Neural crest cell (in vitro differentiated cells): ENCODE measurements around the gene TSC22D1. TPM values are rescaled to one million over a fixed set of nuclear protein-coding genes. Genes with fewer than 3 reads are reported as not detected.

Experiments used
- DNase-seq: peaks from one replicate; pipeline ENCODE4 v3.0.0; 2021; ENCODE audit warnings: low read depth, mixed read lengths, low spot score
- H3K27ac Mint-ChIP-seq: one replicate; pipeline ENCODE4 v1.8.0; 2021; ENCODE audit warnings: mild to moderate bottlenecking, mixed read lengths; ENCODE audit not compliant: unreplicated experiment
- H3K27me3 Mint-ChIP-seq: 2 replicates; pipeline ENCODE4 v1.8.0; 2021; ENCODE audit warnings: low read depth, mild to moderate bottlenecking, mixed read lengths
- H3K36me3 Mint-ChIP-seq: 2 replicates; pipeline ENCODE4 v1.8.0; 2021; ENCODE audit warnings: low read depth, mild to moderate bottlenecking, mixed read lengths
- H3K4me1 Mint-ChIP-seq: 2 replicates; pipeline ENCODE4 v1.8.0; 2021; ENCODE audit warnings: mixed read lengths
- H3K4me3 Mint-ChIP-seq: one replicate; pipeline ENCODE4 v1.8.0; 2021; ENCODE audit warnings: mild to moderate bottlenecking, mixed read lengths
- H3K9me3 Mint-ChIP-seq: 2 replicates; pipeline ENCODE4 v1.8.0; 2021; ENCODE audit warnings: mixed read lengths
- total RNA-seq: library from RNA; stranded (reverse); gene quantifications from 2 replicates; pipeline ENCODE4 v1.2.1, GENCODE V29; 2021
- TF ChIP-seq, protein P1 (sequence below): fragments of 200-600 bp; sonication (generic); conservative IDR thresholded peaks from 2 replicates; pipeline ENCODE4 v1.5.0; 2021; ENCODE audit warnings: antibody characterized with exemption, mild to moderate bottlenecking

The TSC22D1 gene
- total RNA-seq, 1 donor from 2014 or later, result 119 TPM

DNA sequence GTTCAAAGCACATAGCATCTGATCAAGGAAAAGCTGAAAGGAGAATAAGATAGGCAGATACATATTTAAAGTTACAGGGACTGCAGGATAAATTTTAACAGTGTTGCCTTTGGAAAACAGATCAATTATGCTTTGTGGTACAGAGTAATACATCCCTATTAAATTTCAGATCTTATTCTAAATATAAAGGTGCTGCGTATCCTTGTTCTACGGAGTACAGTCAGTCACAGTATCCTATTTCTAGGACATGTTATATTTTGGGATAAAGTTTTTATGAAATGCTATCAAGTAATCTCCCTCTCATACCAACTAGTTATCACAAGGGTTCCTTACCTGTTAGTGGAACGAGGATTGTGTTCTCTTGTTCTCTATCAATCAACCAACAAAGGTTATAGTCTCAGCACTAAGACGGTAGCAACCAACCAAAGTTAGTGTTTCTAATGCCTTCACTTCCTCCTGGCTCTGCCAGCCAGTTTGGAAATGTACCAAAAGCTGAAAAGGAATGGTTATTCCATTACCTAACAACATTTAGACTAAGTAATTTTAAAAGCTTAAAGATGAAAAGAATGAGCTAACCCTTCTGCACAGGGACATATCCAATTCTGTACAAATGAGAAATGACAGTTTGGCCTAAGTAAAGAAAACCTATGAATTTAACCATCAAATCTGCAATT is 35.2 kb downstream of the TSC22D1 start:
- H3K4me3 Mint-ChIP-seq, result no peak overlapping the region
- no peak for DNase-seq
- no peaks in the 10 kb centered on the region for H3K4me1 Mint-ChIP-seq
- TF ChIP-seq, protein P1, sequence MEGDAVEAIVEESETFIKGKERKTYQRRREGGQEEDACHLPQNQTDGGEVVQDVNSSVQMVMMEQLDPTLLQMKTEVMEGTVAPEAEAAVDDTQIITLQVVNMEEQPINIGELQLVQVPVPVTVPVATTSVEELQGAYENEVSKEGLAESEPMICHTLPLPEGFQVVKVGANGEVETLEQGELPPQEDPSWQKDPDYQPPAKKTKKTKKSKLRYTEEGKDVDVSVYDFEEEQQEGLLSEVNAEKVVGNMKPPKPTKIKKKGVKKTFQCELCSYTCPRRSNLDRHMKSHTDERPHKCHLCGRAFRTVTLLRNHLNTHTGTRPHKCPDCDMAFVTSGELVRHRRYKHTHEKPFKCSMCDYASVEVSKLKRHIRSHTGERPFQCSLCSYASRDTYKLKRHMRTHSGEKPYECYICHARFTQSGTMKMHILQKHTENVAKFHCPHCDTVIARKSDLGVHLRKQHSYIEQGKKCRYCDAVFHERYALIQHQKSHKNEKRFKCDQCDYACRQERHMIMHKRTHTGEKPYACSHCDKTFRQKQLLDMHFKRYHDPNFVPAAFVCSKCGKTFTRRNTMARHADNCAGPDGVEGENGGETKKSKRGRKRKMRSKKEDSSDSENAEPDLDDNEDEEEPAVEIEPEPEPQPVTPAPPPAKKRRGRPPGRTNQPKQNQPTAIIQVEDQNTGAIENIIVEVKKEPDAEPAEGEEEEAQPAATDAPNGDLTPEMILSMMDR, result no peak
- H3K27ac Mint-ChIP-seq, result peak overlapping the region; percentile 27
- no peaks in the 10 kb centered on the region for H3K9me3 Mint-ChIP-seq
- no peaks in the 10 kb centered on the region for H3K36me3 Mint-ChIP-seq
- H3K27me3 Mint-ChIP-seq, result no peaks in the 10 kb centered on the region

DNA sequence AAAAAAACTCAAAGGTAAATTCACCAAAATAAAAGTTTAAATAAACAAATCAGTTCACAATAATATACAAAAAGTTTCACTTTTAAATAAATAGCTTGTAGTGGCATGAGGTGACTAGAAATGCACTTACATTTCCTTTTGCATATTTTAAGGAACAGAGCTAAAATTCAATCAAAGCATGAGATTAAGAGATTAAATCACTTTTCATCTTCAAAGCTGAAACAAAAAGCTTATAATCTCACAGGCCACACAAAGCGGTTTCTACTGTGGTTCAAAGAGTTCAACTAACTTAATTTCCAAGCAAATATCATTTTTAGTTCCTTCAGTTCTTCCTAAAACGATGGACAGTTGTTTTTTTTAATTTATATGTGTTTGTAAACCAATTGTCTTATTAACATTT is 38.9 kb downstream of the TSC22D1 start:
- no peak overlapping the region for H3K4me3 Mint-ChIP-seq
- no peaks in the 10 kb centered on the region for H3K4me1 Mint-ChIP-seq
- H3K27me3 Mint-ChIP-seq, result no peaks in the 10 kb centered on the region
- no peaks in the 10 kb centered on the region for H3K9me3 Mint-ChIP-seq
- DNase-seq, result no peak
- no peak overlapping the region for H3K27ac Mint-ChIP-seq
- no peaks in the 10 kb centered on the region for H3K36me3 Mint-ChIP-seq
- TF ChIP-seq, protein P1, result no peak

DNA sequence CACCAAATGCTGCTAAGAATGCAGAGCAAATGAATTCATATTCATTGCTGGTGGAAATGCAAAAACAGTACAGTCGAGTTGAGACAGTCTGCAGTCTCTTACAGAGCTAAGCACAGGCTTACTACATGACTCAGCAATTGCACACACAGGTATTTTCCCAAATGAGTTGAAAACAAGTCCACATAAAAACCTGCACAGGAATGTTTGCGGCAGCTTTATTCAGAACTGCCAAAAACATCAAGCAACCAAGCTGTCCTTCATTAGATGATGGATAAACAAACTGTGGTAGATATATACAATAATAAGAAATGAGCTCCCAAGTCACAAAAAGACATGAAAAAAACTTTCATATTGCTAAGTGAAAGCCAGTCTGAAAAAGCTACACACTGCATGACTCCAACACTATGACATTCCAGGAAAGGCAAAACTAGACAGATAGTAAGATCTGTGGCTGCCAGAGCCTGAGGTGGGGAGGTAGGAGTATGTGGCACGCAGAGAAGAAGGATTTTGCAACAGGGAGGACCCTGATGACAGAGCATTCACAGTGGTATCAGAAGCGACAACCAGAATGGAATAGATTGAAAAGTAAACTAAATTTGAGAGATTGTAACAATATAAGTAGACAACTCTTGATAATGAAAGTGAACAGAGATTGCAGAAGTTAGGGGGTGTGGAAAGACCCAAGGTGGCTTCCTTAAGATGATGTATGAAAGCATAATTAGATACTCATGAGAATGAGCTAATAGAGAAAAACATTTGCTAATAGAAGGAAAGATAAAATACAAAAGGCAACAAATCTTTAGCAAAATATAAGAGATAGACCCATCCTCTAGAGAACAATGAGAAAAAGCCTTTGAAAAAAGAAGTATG is 52.7 kb downstream of the TSC22D1 start:
- Mint-ChIP-seq H3K27me3 (no peaks in the 10 kb centered on the region), H3K9me3 (no peaks in the 10 kb centered on the region), H3K4me3 (no peak overlapping the region), H3K36me3 (no peaks in the 10 kb centered on the region), H3K27ac (no peak overlapping the region), H3K4me1 (no peaks in the 10 kb centered on the region)
- no peak for DNase-seq
- TF ChIP-seq, protein P1, result no peak

DNA sequence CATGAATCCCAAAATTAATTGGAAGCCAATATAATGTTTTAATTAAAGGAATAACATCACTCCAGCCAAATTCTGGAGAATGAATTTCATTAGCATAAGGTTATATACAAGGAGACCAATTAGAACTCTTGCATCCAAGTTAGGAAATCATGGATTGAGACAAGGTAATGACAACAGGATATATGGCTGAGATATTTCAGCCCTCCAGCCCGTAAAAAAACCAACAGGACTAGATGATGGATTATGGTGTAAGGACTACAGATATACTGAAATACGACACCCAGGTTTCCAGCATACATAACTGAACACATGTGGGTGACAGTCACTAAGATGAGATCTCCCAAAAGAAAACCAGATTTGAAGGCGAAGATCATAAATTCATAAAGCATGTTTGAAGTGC is 56.5 kb downstream of the TSC22D1 start:
- Mint-ChIP-seq H3K27me3 (no peaks in the 10 kb centered on the region), H3K27ac (no peak overlapping the region)
- TF ChIP-seq, protein P1, result no peak

DNA sequence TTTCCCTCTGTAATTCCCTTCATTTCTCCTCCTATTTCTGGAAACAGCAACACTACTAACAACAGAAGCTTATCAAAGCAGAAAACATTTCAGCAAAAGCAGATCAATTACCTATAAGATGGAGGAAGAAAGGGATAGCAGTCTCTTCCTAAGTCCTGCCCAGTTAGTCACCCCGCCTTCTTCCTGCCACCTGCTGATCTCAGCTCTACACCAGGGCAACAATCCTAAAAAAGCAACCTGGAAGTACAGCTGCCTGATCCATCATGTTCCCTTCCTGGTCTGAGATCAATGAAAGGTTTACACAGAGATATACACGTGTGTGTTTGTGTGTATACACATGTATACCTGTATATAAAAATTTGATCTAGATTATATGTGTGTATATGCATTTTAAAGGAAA is 59.4 kb downstream of the TSC22D1 start:
- Mint-ChIP-seq H3K27ac (no peak overlapping the region), H3K9me3 (peaks cover 5% of the 10 kb centered on the region), H3K4me1 (no peaks in the 10 kb centered on the region), H3K36me3 (peaks cover 13% of the 10 kb centered on the region), H3K4me3 (no peak overlapping the region), H3K27me3 (no peaks in the 10 kb centered on the region)
- DNase-seq, result no peak
- TF ChIP-seq, protein P1, result no peak

More for the DNA sequence above, 56.5 kb downstream of the TSC22D1 start:
- H3K9me3 Mint-ChIP-seq, result no peaks in the 10 kb centered on the region
- no peak for DNase-seq
- H3K4me3 Mint-ChIP-seq, result no peak overlapping the region
- H3K4me1 Mint-ChIP-seq, result no peaks in the 10 kb centered on the region
- H3K36me3 Mint-ChIP-seq, result no peaks in the 10 kb centered on the region
